MM.1S (cell line): ENCODE measurements around the gene DTL.

Experiments used
- DNase-seq: peaks from one replicate; pipeline ENCODE4 v3.0.0-alpha.2; 2015
- H2AFZ ChIP-seq: fragments of 300-600 bp; sonication (generic); 2 replicates; pipeline ENCODE4 v1.6.0; 2016; ENCODE audit warnings: antibody characterized with exemption, low read length
- H3F3A ChIP-seq: fragments of 300-600 bp; sonication (generic); 2 replicates; pipeline ENCODE4 v1.6.1; 2016; ENCODE audit warnings: mild to moderate bottlenecking, antibody characterized with exemption, low read length, moderate library complexity, mixed read lengths; ENCODE audit not compliant: insufficient read depth
- H3K27ac ChIP-seq: fragments of 300-600 bp; sonication (generic); 2 replicates; pipeline ENCODE4 v1.5.1; 2016; ENCODE audit warnings: mild to moderate bottlenecking, low read length
- H3K27me3 ChIP-seq: fragments of 300-600 bp; sonication (generic); replicated peaks from 2 replicates; pipeline ENCODE4 v1.6.0; 2016; ENCODE audit warnings: low read length; ENCODE audit not compliant: insufficient read depth
- H3K36me3 ChIP-seq: fragments of 300-600 bp; sonication (generic); replicated peaks from 2 replicates; pipeline ENCODE4 v1.6.1; 2016; ENCODE audit warnings: mild to moderate bottlenecking, low read length, mixed read lengths; ENCODE audit not compliant: insufficient read depth
- H3K4me1 ChIP-seq: fragments of 300-600 bp; sonication (generic); 2 replicates; pipeline ENCODE4 v1.6.1; 2016; ENCODE audit warnings: low read length, mixed read lengths
- H3K4me2 ChIP-seq: fragments of 300-600 bp; sonication (generic); 2 replicates; pipeline ENCODE4 v1.6.0; 2016; ENCODE audit warnings: low read depth, low read length
- H3K4me3 ChIP-seq: fragments of 300-600 bp; sonication (generic); 2 replicates; pipeline ENCODE4 v1.5.1; 2016; ENCODE audit warnings: low read length, mixed read lengths
- H3K79me2 ChIP-seq: fragments of 300-600 bp; sonication (generic); 2 replicates; pipeline ENCODE4 v1.6.1; 2016; ENCODE audit warnings: mixed run types, low read length, mixed read lengths
- H3K9ac ChIP-seq: fragments of 300-600 bp; sonication (generic); 2 replicates; pipeline ENCODE4 v1.6.1; 2016; ENCODE audit warnings: low read length, mixed read lengths
- H3K9me2 ChIP-seq: fragments of 300-600 bp; sonication (generic); replicated peaks from 2 replicates; pipeline ENCODE4 v1.6.1; 2016; ENCODE audit warnings: mild to moderate bottlenecking, low read length, mixed read lengths; ENCODE audit not compliant: insufficient read depth
- H3K9me3 ChIP-seq: fragments of 300-600 bp; sonication (generic); replicated peaks from 2 replicates; pipeline ENCODE4 v1.6.1; 2016; ENCODE audit warnings: mild to moderate bottlenecking, low read length, mixed read lengths; ENCODE audit not compliant: insufficient read depth
- H4K20me1 ChIP-seq: fragments of 300-600 bp; sonication (generic); 2 replicates; pipeline ENCODE4 v1.6.1; 2016; ENCODE audit warnings: mild to moderate bottlenecking, low read length, moderate library complexity, mixed read lengths; ENCODE audit not compliant: insufficient read depth
- CTCF ChIP-seq: fragments of 300-600 bp; sonication (generic); IDR thresholded peaks from 2 replicates; pipeline ENCODE4 v1.5.1; 2016; ENCODE audit warnings: antibody characterized with exemption, low read length, mixed read lengths
- EZH2 ChIP-seq: fragments of 300-600 bp; sonication (generic); optimal IDR thresholded peaks from 2 replicates; pipeline ENCODE3; 2017; ENCODE audit warnings: low read depth, mild to moderate bottlenecking, antibody characterized with exemption, low read length, mixed read lengths
- EZH2phosphoT487 ChIP-seq: fragments of 300-600 bp; sonication (generic); IDR thresholded peaks from 2 replicates; pipeline ENCODE4 v1.6.1; 2018; ENCODE audit warnings: antibody characterized with exemption, low read length

Gene DTL

GRCh38 chr1:212138457-212138856 is 102.9 kb downstream of the DTL start:
- Histone ChIP-seq H3K9me3 (no peaks in the 10 kb centered on the region), H3K27me3 (no peaks in the 10 kb centered on the region), H3K4me3 (no peak overlapping the region), H3K27ac (no peak overlapping the region), H4K20me1 (no peaks in the 10 kb centered on the region), H3K36me3 (no peaks in the 10 kb centered on the region), H2AFZ (no peak overlapping the region), H3K9me2 (no peaks in the 10 kb centered on the region), H3K4me1 (no peaks in the 10 kb centered on the region), H3F3A (no peaks in the 10 kb centered on the region), H3K79me2 (no peaks in the 10 kb centered on the region), H3K9ac (no peak overlapping the region), H3K4me2 (no peak overlapping the region)
- no peak for DNase-seq
- TF ChIP-seq EZH2phosphoT487, result no peak
- no peak for TF ChIP-seq CTCF
- no peak for TF ChIP-seq EZH2

- Histone ChIP-seq H3K9me3 (no peaks in the 10 kb centered on the region), H3K27ac (no peak overlapping the region), H3K9me2 (no peaks in the 10 kb centered on the region), H3K9ac (no peak overlapping the region), H3K36me3 (no peaks in the 10 kb centered on the region), H4K20me1 (no peaks in the 10 kb centered on the region), H2AFZ (no peak overlapping the region), H3K27me3 (no peaks in the 10 kb centered on the region), H3F3A (no peaks in the 10 kb centered on the region), H3K4me1 (no peaks in the 10 kb centered on the region), H3K79me2 (no peaks in the 10 kb centered on the region), H3K4me2 (no peak overlapping the region), H3K4me3 (no peak overlapping the region)
- no peak for DNase-seq
- TF ChIP-seq CTCF (no peak), EZH2phosphoT487 (no peak), EZH2 (no peak)
Observed at GRCh38 chr1:212139526-212140135, 104.1 kb downstream of the DTL start.

- no peaks in the 10 kb centered on the region for H3K9me2 ChIP-seq
- DNase-seq, result no peak
- no peak overlapping the region for H3K4me3 ChIP-seq
- H3K27ac ChIP-seq, result no peak overlapping the region
- no peaks in the 10 kb centered on the region for H3K9me3 ChIP-seq
- no peaks in the 10 kb centered on the region for H3K27me3 ChIP-seq
- no peak overlapping the region for H3K4me2 ChIP-seq
- no peak overlapping the region for H2AFZ ChIP-seq
- no peaks in the 10 kb centered on the region for H3K36me3 ChIP-seq
- TF ChIP-seq EZH2 (no peak), EZH2phosphoT487 (no peak), CTCF (no peak)
- H3F3A ChIP-seq, result no peaks in the 10 kb centered on the region
- H3K4me1 ChIP-seq, result no peaks in the 10 kb centered on the region
- no peak overlapping the region for H3K9ac ChIP-seq
- H3K79me2 ChIP-seq, result no peaks in the 10 kb centered on the region
- no peaks in the 10 kb centered on the region for H4K20me1 ChIP-seq
Observed at GRCh38 chr1:212141404-212141803, 105.9 kb downstream of the DTL start.
